HG03280 (cell line): ENCODE measurements around the gene ANO2.

ENCODE experiments used
- ATAC-seq: cut with Tn5 transposase; IDR thresholded peaks from one replicate; pipeline ENCODE4 v1.9.1; 2021; ENCODE audit warnings: mild to moderate bottlenecking, moderate library complexity; ENCODE audit not compliant: unreplicated experiment

The ANO2 gene

DNA sequence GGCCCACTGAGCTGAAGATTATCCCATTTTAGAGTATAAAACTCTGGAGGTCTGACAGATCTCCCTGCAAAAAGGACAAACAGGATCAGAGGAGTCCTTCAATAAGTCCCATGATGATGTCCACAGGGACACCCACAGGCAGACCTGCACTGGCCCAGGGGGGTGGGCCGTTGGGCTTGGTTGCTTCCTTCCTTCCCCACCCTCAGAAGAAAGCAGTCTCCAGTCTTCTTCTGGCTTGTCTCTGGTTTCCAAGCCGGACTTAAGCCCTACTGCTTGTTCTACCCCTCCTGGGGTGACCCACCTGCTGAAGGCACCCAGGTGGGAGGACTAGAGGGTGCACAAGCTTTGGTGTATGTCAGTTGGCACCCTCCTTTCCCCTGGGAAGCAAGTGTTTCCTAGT, 209.0 kb downstream of the ANO2 start:
- ATAC-seq, result no peak

GRCh38 chr12:5733916-5734315, 211.1 kb downstream of the ANO2 start:
- no peak for ATAC-seq

DNA sequence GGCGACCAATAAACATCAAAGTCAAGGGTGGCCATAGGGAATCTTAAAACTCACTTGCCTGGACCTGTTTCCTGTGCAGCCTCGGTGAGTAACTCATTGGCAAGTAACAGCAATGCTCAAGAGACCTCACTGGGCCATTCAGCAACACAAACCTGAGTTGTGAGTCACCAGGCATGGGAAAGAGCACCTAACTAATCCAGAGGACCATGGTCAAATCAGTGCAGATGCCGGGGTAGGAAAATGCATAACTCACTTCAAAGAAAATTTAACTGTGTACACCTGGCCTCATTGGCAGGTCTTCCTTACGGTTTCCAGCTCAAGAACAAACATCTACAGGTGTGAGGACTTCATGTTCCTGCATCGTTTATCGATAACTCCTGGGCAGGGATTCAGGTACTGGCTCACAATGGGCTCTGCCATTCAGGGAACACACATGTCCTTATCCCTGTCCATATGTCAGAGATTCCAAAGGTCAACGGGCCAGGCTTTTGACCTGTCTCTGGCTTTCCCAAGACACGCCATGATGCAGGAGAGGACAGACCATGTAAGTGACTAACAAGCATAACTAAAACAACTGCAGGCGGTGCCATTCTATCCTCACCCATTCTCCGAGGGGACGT, 211.8 kb downstream of the ANO2 start:
- ATAC-seq, result no peak

DNA sequence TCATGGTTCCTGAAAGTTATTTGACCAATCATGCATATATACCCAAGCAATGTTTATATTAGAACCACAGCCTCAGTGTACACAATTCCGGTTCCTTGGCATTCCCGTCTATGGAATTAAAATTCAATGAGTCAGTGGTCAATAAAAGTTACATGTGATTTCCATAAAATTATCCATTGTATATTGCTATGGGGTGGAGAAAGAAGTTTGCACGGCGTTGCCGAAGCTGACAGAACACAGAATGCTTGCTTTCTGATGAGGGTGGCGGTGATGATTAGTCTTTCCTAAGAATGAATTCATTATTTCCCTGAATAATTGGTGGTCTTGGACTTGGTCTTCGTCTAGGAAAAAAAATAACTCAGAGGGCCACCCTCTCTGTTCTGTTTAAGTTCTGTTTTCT, 214.1 kb downstream of the ANO2 start:
- no peak for ATAC-seq

DNA sequence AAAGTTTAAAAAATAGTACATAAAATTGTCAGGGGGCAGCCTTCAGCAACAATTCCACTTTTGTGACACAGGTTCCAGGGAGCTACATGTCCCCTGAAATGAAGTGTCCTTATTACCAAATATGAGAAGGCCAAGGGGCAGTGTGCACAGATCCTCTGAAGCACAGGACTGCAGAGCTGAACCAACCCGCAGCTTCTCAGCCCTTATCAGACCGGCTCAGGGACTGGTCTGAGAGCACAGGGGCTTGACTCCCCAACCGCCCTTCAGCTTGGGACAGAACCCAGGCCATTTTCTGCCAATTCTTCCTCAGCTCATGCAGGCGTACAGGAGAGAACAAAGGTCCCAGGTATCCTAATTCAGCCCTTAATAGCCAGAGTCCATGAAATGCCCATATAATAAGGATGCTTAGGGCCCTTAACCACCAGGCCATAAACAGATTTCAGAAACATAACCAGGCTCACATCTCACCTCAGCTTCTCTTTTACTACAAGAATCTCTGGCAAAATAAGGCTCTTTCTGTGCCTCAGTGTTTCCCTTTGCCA, 221.3 kb downstream of the ANO2 start:
- no peak for ATAC-seq

- ATAC-seq, result no peak
These were observed 222.0 kb downstream of the ANO2 start for GRCh38 chr12:5723071-5723470.

GRCh38 chr12:5720381-5721005, 224.6 kb downstream of the ANO2 start:
- no peak for ATAC-seq

GRCh38 chr12:5718680-5719079, 226.4 kb downstream of the ANO2 start:
- ATAC-seq, result no peak

- ATAC-seq, result no peak
These were observed 227.0 kb downstream of the ANO2 start for GRCh38 chr12:5718073-5718472.

DNA sequence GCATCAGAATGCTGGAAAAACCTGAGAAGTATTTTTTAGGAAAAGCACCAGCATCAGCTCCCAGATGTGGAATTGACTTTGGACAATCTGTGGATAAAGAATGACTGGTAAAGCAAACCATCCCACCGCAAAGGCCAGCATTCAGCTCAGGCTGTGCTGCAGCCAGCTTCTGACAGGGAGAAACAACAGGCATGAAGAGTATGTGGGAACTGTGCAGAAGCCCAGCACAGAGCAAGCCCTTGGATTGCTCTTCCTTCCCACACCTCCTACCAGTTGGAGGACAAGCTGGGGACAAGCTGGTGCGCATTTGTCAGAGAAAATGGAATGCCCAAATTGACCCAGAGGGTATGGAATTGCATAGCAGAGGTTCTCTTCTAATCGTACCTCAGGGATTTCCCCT, 228.1 kb downstream of the ANO2 start:
- no peak for ATAC-seq

GRCh38 chr12:5716201-5716600, 228.9 kb downstream of the ANO2 start:
- no peak for ATAC-seq

- no peak for ATAC-seq
These were observed 230.0 kb downstream of the ANO2 start for GRCh38 chr12:5715021-5715420.

GRCh38 chr12:5713599-5714081, 231.4 kb downstream of the ANO2 start:
- ATAC-seq, result no peak

GRCh38 chr12:5710260-5710878, 234.7 kb downstream of the ANO2 start:
- ATAC-seq, result no peak

- ATAC-seq, result no peak
These were observed 236.7 kb downstream of the ANO2 start for GRCh38 chr12:5708371-5708770.

GRCh38 chr12:5706247-5706646, 238.8 kb downstream of the ANO2 start:
- ATAC-seq, result no peak

- ATAC-seq, result no peak
These were observed 239.3 kb downstream of the ANO2 start for GRCh38 chr12:5705791-5706190.

DNA sequence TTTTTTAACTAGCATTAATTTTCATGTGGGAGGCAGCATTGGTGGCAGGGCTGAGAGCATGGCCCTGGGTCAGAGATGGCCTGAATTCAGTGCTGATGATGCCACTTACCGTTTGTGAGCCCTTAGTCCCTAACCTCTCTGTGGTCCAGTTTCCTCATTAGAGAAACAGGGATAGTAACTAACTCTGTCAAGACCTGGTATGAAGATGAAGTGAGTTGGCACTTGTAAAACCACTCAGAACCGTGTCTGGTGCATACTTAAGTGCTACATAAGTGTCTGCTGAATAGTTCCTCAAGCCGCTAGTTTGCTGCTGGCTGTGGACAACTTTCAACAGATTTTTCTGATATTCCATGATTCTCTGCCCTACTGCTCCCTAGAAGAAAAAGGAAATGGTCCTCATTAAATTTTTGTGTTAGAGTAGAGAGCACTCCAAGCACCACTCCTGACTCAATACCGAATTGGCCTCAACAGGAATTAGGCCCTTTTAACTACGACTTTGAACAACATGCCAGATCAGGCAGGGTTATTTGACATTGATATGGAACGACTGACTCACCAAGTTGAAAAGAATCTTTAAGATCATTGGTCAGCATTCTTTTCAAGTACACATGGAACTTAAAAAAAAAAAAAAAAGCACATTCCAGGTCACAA, 250.2 kb downstream of the ANO2 start:
- no peak for ATAC-seq

GRCh38 chr12:5692850-5693249, 252.2 kb downstream of the ANO2 start:
- no peak for ATAC-seq

GRCh38 chr12:5691943-5692342, 253.1 kb downstream of the ANO2 start:
- ATAC-seq, result no peak

GRCh38 chr12:5690240-5690639, 254.8 kb downstream of the ANO2 start:
- ATAC-seq, result no peak

GRCh38 chr12:5689773-5690172, 255.3 kb downstream of the ANO2 start:
- ATAC-seq, result no peak
